GM12872 (cell line): ENCODE data around the gene RFX7.

ENCODE experiments used
- CTCF ChIP-seq: IDR thresholded peaks from 3 replicates; pipeline ENCODE4 v1.5.1; 2011; ENCODE audit warnings: low read depth, mild to moderate bottlenecking, low read length, moderate library complexity; ENCODE audit not compliant: insufficient read depth

Gene RFX7

GRCh38 chr15:56208185-56208584 is 35.5 kb downstream of the RFX7 start:
- no peak for TF ChIP-seq CTCF

DNA sequence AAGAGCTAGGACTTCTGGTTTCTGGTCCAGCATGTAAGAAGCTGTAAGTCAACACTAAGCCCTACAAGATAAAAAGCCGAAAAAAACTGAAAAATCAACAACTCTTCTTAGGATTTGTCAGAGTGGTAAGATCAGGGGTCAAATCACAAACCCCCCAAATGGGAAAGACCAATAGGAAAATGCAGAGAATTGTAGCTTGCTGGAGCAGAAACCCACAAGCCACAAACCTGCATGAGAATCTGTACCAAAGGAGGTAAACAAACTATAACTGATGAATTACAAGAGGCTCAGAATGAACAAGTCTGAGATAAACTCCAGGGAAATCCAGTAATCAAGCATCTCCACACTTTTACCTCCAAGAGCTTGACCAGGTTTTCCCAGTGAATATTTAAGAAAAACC is 36.0 kb downstream of the RFX7 start:
- TF ChIP-seq CTCF, result no peak

DNA sequence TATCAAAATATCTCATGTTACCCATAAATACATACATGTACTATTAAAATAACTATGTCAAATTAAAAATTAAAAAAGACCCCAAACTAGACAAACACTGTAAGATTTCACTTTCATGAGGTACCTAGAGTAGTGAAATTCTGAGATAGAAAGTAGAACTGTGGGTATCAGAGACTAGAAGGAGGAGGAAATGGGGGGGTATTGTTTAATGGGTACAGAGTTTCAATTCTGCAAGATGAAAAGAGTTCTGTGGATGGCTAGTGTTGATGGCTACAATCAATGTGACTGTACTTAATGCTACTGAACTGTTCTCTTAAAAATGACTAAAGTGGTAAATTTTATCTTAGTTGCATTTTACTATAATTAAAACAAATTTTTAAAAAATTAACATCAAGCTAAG is 36.6 kb downstream of the RFX7 start:
- no peak for TF ChIP-seq CTCF

DNA sequence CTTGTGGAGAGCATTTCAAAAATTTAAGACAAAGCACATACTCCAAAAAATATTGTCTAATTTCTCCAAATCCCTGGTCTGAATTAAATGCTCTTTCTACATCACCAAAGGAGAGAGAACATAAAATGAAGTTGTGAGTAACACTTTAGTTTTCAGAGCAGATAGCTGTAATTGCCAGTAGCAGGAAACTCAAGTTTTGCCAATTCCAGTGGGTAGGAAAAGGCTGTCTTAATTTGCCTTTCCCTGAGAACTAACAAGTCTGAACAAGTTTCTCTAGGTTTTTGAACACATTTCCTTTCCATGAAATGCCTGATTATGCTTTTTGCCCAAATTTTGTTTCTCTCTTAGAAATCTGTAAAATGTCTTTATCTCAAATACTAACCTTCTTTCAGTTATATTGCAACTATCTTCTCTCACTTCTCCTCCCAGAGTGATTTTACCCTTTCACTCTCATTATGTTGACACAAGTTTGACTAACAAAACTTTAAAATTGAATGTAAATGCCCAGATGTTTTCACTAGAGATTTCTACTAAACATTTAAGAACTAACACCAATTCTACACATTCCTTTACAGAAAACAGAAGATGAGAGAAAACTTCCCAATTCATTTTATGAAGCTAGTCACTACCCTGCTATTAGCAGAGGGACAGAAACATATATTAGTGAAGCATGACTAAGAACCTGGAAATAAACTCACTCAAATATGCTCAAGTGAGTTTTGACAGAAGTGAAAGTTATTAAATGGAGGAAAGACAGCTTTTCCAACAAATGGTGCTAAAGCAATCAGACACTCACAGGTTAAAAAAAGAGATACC is 38.4 kb downstream of the RFX7 start:
- TF ChIP-seq CTCF, result no peak

- no peak for TF ChIP-seq CTCF
Observed at GRCh38 chr15:56202701-56203100, 41.0 kb downstream of the RFX7 start.

GRCh38 chr15:56199038-56199437 is 44.6 kb downstream of the RFX7 start:
- no peak for TF ChIP-seq CTCF

DNA sequence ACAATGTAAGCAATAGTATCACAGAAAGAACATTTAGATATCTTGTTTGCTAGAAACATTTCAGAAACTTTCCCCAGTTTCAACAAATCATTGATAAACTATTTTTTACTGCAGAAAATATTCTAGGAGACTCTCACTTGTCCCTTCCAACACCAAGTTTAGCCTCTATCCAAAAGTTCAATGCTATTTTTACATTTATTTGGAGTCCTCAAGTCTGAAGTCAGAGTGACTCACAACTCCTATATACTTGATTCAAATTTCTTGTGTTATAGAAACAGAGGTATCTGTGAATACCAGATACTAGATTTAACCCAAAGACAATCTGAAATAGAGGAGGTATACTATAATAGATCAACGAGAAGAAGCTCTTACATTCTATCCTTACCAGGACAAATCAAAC is 49.6 kb downstream of the RFX7 start:
- no peak for TF ChIP-seq CTCF
